Muscle of leg (tissue), 11 donors: ENCODE measurements around the gene CDC26. TPM values are rescaled to one million over a fixed set of nuclear protein-coding genes. Genes with fewer than 3 reads are reported as not detected.
"Not testable (repeated sequence)": the region's sequence is repeated elsewhere in the genome, so short reads cannot be mapped to it uniquely, and the experiment has no call there.

Source experiments
- DNase-seq: peaks from one replicate; pipeline ENCODE4 v3.0.0; 2013
- H3K27ac ChIP-seq: one replicate; pipeline ENCODE4 v1.5.1; 2013; ENCODE audit warnings: mild to moderate bottlenecking, low read length, control low read depth
- H3K27me3 ChIP-seq: one replicate; pipeline ENCODE4 v1.6.1; 2013; ENCODE audit warnings: low read length; ENCODE audit not compliant: control insufficient read depth, insufficient read depth
- H3K36me3 ChIP-seq: one replicate; pipeline ENCODE4 v1.6.1; 2013; ENCODE audit warnings: low read length; ENCODE audit not compliant: control insufficient read depth, insufficient read depth
- H3K4me1 ChIP-seq: one replicate; pipeline ENCODE4 v1.6.1; 2013; ENCODE audit warnings: low read length; ENCODE audit not compliant: control insufficient read depth, insufficient read depth
- H3K4me3 ChIP-seq: one replicate; pipeline ENCODE4 v1.5.1; 2013; ENCODE audit warnings: low read length, control low read depth
- H3K9me3 ChIP-seq: replicated peaks from 2 replicates; pipeline ENCODE4 v1.6.1; 2013; ENCODE audit warnings: low read depth, low read length; ENCODE audit not compliant: control insufficient read depth
- WGBS: methylation state at CpG from one replicate; pipeline ENCODE4 v1.1.5; 2013; ENCODE audit warnings: missing lambda C conversion rate; ENCODE audit not compliant: insufficient coverage; 5-methylcytosine and 5-hydroxymethylcytosine counted together
- polyA plus RNA-seq, 8 donors: library from polyadenylated mRNA; unstranded; fragments of 120-200 nt; gene quantifications; one replicate each; pipeline versions ENCODE4 v1.2.1 to v1.2.3, GENCODE V29; 2013; ENCODE audit warnings: inconsistent platforms in 1 of 8, low replicate concordance in 1 of 8; ENCODE audit not compliant: insufficient read length in 8 of 8, insufficient read depth in 1 of 8
- total RNA-seq: library from RNA; stranded (reverse); fragments of 120-200 nt; gene quantifications from one replicate; pipeline ENCODE4 v1.2.4, GENCODE V29; 2013

CDC26 gene
- total and polyA plus RNA-seq, 9 donors = 19.7 to 33.2 (median 24.7) TPM

- Histone ChIP-seq H3K4me1 (no peaks in the 10 kb centered on the region), H3K27me3 (no peaks in the 10 kb centered on the region), H3K36me3 (no peaks in the 10 kb centered on the region), H3K9me3 (peaks cover 3% of the 10 kb centered on the region), H3K27ac (no peak overlapping the region), H3K4me3 (no peak overlapping the region)
- no peak for DNase-seq
- WGBS = 90% methylated on average over 2 of the region's 6 CpGs
Observed at GRCh38 chr9:113246928-113247327, 28.4 kb downstream of the CDC26 start.

- 96% methylated on average over 4 of the region's 4 CpGs for WGBS
- H3K4me3 ChIP-seq = no peak overlapping the region
- H3K36me3 ChIP-seq = no peaks in the 10 kb centered on the region
- H3K9me3 ChIP-seq = peaks cover 3% of the 10 kb centered on the region
- no peaks in the 10 kb centered on the region for H3K27me3 ChIP-seq
- DNase-seq = no peak
- H3K27ac ChIP-seq = no peak overlapping the region
- no peaks in the 10 kb centered on the region for H3K4me1 ChIP-seq
Observed at GRCh38 chr9:113245894-113246293, 29.5 kb downstream of the CDC26 start.

- Histone ChIP-seq H3K9me3 (no peaks in the 10 kb centered on the region), H3K27me3 (no peaks in the 10 kb centered on the region), H3K36me3 (no peaks in the 10 kb centered on the region), H3K27ac (no peak overlapping the region), H3K4me3 (no peak overlapping the region), H3K4me1 (no peaks in the 10 kb centered on the region)
- 100% methylated on average over 1 of the region's 2 CpGs for WGBS
- DNase-seq = no peak
Observed at GRCh38 chr9:113244556-113244955, 30.8 kb downstream of the CDC26 start.

DNA sequence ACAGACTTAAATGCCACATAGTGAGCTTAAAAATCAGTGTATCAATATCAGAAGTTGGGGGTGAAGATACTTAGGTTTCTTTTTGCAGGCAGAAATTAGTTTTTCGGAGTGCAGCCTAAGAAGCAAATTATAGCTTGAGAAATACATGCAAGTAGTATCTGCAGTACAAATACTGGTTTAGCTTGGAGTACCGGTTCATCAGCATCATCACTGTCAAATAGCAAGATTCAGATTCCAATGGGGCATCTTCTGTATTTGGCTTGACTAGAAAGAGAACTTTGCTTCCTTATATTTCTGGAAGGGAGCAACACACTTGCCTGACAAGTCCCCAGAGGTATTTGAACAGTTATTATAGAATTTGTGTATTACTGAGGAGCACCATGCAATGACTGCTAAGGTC lies 34.2 kb downstream of the CDC26 start:
- no peak overlapping the region for H3K27ac ChIP-seq
- no peaks in the 10 kb centered on the region for H3K36me3 ChIP-seq
- H3K9me3 ChIP-seq = no peaks in the 10 kb centered on the region
- DNase-seq = no peak
- no peaks in the 10 kb centered on the region for H3K27me3 ChIP-seq
- no peaks in the 10 kb centered on the region for H3K4me1 ChIP-seq
- WGBS = 100% methylated on average over 1 of the region's 2 CpGs
- H3K4me3 ChIP-seq = no peak overlapping the region

DNA sequence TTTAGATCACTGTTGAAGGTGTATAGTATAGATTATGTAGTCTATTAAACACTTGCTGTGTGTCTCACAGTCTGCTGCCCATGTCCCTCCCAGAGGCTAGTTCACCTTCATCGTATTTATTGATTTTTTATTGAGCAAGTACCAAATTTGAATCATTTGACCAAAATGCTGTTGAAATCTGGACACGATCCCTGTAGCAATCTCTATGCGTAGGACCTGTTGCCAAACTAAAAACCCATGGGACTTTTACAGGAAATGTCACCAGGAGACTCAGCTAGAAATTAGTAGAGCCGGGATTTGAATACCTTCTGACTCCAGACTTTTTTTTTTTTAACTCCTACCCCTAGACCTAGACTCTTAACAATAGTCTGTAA lies 36.5 kb downstream of the CDC26 start:
- H3K4me1 ChIP-seq = no peaks in the 10 kb centered on the region
- H3K9me3 ChIP-seq = no peaks in the 10 kb centered on the region
- H3K27me3 ChIP-seq = no peaks in the 10 kb centered on the region
- no peak overlapping the region for H3K27ac ChIP-seq
- no CpG with 5 or more reads among the region's 4 CpGs for WGBS
- H3K4me3 ChIP-seq = no peak overlapping the region
- no peaks in the 10 kb centered on the region for H3K36me3 ChIP-seq
- DNase-seq = peak; percentile 24

- Histone ChIP-seq H3K4me1 (no peaks in the 10 kb centered on the region), H3K4me3 (no peak overlapping the region), H3K27ac (no peak overlapping the region), H3K9me3 (no peaks in the 10 kb centered on the region), H3K36me3 (no peaks in the 10 kb centered on the region), H3K27me3 (no peaks in the 10 kb centered on the region)
- DNase-seq = no peak
- 93% methylated on average over 4 of the region's 10 CpGs for WGBS
Observed at GRCh38 chr9:113238202-113238858, 37.0 kb downstream of the CDC26 start.

DNA sequence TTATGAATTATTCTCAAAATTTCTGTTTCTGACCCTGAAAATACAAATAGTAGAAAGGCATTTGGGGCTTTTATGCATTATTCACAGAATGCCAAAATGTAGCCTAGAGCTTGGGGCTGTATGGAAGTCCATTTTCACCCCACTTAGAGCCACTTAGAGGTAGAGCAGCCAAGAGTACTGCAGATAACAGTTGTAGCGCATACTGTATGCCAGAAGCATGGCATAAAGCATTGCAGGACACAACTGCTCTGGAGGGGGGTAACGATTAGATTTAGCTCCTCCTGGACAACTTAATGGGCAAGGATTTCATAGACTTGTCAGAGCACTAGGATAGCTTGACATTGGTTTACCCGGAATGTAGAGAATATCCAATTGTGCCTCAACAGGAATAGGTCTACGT lies 38.3 kb downstream of the CDC26 start:
- Histone ChIP-seq H3K36me3 (no peaks in the 10 kb centered on the region), H3K9me3 (no peaks in the 10 kb centered on the region), H3K4me3 (no peak overlapping the region), H3K27me3 (no peaks in the 10 kb centered on the region), H3K27ac (no peak overlapping the region), H3K4me1 (no peaks in the 10 kb centered on the region)
- no peak for DNase-seq
- WGBS = 91% methylated on average over 3 of the region's 4 CpGs

- not testable (repeated sequence) for H3K4me1 ChIP-seq, H3K27ac ChIP-seq, DNase-seq, H3K4me3 ChIP-seq, H3K27me3 ChIP-seq, H3K9me3 ChIP-seq, H3K36me3 ChIP-seq
- 83% methylated on average over 4 of the region's 10 CpGs for WGBS
Observed at GRCh38 chr9:113235701-113236255, 39.6 kb downstream of the CDC26 start.

GRCh38 chr9:113231701-113232100 lies 43.7 kb downstream of the CDC26 start:
- DNase-seq = no peak
- no CpG with 5 or more reads among the region's 2 CpGs for WGBS
- no peaks in the 10 kb centered on the region for H3K4me1 ChIP-seq
- H3K4me3 ChIP-seq = no peak overlapping the region
- H3K9me3 ChIP-seq = no peaks in the 10 kb centered on the region
- H3K36me3 ChIP-seq = no peaks in the 10 kb centered on the region
- H3K27ac ChIP-seq = no peak overlapping the region
- H3K27me3 ChIP-seq = no peaks in the 10 kb centered on the region

GRCh38 chr9:113228130-113228665 lies 47.2 kb downstream of the CDC26 start:
- H3K27ac ChIP-seq = no peak overlapping the region
- H3K27me3 ChIP-seq = no peaks in the 10 kb centered on the region
- H3K36me3 ChIP-seq = no peaks in the 10 kb centered on the region
- H3K4me1 ChIP-seq = no peaks in the 10 kb centered on the region
- DNase-seq = no peak
- no peak overlapping the region for H3K4me3 ChIP-seq
- no CpG with 5 or more reads among the region's 3 CpGs for WGBS
- no peaks in the 10 kb centered on the region for H3K9me3 ChIP-seq
